ENCODE data around the gene CENPC. TPM values are rescaled to one million over a fixed set of nuclear protein-coding genes. Genes with fewer than 3 reads are reported as not detected.

The CENPC gene
- total RNA-seq = 7.4 and 9.5 TPM in 2 replicates

DNA sequence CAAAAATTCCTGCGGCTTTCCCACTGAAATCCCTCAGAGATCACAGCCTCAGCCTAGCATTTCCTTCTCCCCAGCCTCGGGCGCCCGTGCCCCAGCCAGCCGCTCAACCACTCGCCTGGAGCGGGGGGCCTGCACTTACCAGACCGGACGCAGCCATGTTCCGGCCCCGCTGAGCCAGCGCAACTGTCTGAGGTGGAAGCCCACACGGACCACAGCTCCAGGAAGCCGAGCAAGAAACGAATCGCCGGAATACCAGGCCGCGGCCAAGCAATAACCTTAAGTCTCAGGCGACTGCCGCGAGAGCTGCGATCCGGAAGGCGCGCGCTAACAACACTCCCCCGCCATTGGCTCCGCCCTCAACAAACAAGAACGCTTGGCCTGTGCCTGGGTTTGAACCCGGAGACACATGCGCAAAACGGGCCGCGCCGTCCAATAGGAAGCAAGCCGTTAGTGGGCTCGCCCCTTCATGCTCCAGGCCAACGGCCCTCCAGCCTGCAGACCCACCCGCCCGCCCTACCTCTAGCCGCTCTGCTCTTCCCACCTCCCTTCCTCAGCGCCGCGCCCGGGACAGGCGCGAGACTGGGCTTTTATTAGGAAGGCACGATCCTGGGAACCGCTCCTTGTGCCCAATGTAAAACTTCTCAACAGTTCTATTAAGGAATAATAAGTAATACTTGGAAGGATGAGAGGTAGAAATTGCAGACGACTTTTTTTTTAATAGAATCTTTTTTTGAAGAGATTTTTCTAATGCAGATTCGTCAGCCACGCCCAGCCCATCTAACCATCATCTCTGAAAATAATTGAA is at the start of gene CENPC:
CENPC (minus strand) TSS at position 305 of the 805 bp plus-strand sequence; CDS start at position 157, 148 bp downstream.
- no peaks in the 10 kb centered on the region for H3K27me3 ChIP-seq (ENCODE audit: control insufficient read depth, insufficient read depth, low read length)
- DNase-seq (ENCODE audit: low read depth) (peak; percentile 93), FAIRE-seq (no peak)

GRCh38 chr4:67593741-67594175 is 48.5 kb upstream of the CENPC start:
- Histone ChIP-seq H3K36me3 (ENCODE audit: control insufficient read depth, insufficient read depth, low read length) (no peaks in the 10 kb centered on the region), H3K4me3 (ENCODE audit: low read depth, low read length) (no peak overlapping the region), H3K27me3 (ENCODE audit: control insufficient read depth, insufficient read depth, low read length) (peaks cover 2% of the 10 kb centered on the region)
- FAIRE-seq = no peak
- DNase-seq (ENCODE audit: low read depth) = peak; percentile 45
- TF ChIP-seq, protein P1, sequence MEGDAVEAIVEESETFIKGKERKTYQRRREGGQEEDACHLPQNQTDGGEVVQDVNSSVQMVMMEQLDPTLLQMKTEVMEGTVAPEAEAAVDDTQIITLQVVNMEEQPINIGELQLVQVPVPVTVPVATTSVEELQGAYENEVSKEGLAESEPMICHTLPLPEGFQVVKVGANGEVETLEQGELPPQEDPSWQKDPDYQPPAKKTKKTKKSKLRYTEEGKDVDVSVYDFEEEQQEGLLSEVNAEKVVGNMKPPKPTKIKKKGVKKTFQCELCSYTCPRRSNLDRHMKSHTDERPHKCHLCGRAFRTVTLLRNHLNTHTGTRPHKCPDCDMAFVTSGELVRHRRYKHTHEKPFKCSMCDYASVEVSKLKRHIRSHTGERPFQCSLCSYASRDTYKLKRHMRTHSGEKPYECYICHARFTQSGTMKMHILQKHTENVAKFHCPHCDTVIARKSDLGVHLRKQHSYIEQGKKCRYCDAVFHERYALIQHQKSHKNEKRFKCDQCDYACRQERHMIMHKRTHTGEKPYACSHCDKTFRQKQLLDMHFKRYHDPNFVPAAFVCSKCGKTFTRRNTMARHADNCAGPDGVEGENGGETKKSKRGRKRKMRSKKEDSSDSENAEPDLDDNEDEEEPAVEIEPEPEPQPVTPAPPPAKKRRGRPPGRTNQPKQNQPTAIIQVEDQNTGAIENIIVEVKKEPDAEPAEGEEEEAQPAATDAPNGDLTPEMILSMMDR (IDR thresholded peaks at IDR 0.05; ENCODE audit: insufficient read depth, low read length, severe bottlenecking) = no peak

More for the DNA sequence above, at the start of gene CENPC:
- Histone ChIP-seq H3K36me3 (ENCODE audit: control insufficient read depth, insufficient read depth, low read length) (no peaks in the 10 kb centered on the region), H3K4me3 (ENCODE audit: low read depth, low read length) (peak within 1 kb of the TSS; percentile 87)
- TF ChIP-seq, protein P1 (IDR thresholded peaks at IDR 0.05; ENCODE audit: insufficient read depth, low read length, severe bottlenecking) = no peak

DNA sequence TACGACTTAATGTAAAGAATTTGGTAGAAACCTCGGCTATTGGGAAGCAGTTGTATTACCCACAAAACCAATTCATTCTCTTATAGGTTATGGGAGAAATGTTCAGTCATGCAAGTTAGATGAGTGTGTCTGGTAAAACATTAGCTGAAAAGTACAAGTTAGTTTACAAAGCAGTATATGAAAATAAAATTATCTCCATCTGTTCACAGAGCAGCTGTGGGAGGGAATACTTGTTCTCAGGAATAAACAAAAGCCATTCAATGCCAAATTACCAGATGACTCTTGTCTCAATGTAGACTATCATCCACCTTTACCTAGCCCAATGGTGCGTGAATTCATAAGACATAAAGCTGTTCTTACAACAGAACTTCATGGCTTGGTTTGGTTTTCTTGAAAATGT is 41.9 kb upstream of the CENPC start:
- Histone ChIP-seq H3K36me3 (ENCODE audit: control insufficient read depth, insufficient read depth, low read length) (no peaks in the 10 kb centered on the region), H3K27me3 (ENCODE audit: control insufficient read depth, insufficient read depth, low read length) (no peaks in the 10 kb centered on the region), H3K4me3 (ENCODE audit: low read depth, low read length) (no peak overlapping the region)
- no peak for DNase-seq (ENCODE audit: low read depth)
- TF ChIP-seq, protein P1 (IDR thresholded peaks at IDR 0.05; ENCODE audit: insufficient read depth, low read length, severe bottlenecking) = no peak
- FAIRE-seq = no peak

DNA sequence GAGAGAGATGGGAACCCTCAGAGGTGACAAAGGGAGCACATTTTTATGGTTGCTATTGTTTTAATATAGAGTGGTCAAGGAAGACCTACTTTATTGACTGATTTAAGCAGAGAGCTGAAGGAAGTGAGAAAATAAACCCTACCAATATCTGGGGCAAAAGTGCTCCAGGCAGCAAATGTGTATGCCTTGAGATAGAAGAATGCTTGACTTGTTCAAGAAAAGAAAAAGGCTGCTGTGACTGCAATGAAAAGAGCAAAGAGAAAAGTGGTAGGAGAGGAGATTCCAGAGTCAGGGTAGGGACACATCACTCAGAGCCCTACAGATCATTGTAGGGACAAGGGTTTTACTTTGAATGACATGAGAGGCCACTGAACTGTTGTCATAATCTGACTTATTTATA is 39.2 kb upstream of the CENPC start:
- TF ChIP-seq, protein P1 (IDR thresholded peaks at IDR 0.05; ENCODE audit: insufficient read depth, low read length, severe bottlenecking) = no peak
- FAIRE-seq (no peak), DNase-seq (ENCODE audit: low read depth) (no peak)
- no peaks in the 10 kb centered on the region for H3K27me3 ChIP-seq (ENCODE audit: control insufficient read depth, insufficient read depth, low read length)
- H3K36me3 ChIP-seq (ENCODE audit: control insufficient read depth, insufficient read depth, low read length) = no peaks in the 10 kb centered on the region
- H3K4me3 ChIP-seq (ENCODE audit: low read depth, low read length) = no peak overlapping the region

DNA sequence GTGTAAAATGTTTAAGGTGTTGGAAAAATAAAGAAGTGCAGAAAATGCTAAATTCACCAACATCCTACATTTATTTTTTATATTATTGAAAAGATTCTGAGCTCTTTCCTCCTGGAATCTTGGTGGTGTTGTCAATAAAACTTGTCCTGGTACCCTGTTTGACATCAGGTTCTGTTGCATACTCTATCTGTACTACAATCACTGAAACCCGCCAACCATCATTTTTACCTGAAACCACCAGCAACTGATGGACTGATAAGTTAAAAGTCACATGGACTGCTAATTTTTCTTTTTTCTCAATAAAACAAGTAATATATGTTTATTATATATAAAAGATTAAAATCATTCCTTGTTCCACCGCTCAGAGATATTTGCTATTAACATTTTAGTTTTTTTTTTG is 36.6 kb upstream of the CENPC start:
- H3K36me3 ChIP-seq (ENCODE audit: control insufficient read depth, insufficient read depth, low read length) = no peaks in the 10 kb centered on the region
- FAIRE-seq = no peak
- no peak overlapping the region for H3K4me3 ChIP-seq (ENCODE audit: low read depth, low read length)
- H3K27me3 ChIP-seq (ENCODE audit: control insufficient read depth, insufficient read depth, low read length) = no peaks in the 10 kb centered on the region
- TF ChIP-seq, protein P1 (IDR thresholded peaks at IDR 0.05; ENCODE audit: insufficient read depth, low read length, severe bottlenecking) = no peak
- DNase-seq (ENCODE audit: low read depth) = no peak

Data from bronchial epithelial cell (primary cell).